ENCODE data around the gene PHACTR3.

The PHACTR3 gene

DNA sequence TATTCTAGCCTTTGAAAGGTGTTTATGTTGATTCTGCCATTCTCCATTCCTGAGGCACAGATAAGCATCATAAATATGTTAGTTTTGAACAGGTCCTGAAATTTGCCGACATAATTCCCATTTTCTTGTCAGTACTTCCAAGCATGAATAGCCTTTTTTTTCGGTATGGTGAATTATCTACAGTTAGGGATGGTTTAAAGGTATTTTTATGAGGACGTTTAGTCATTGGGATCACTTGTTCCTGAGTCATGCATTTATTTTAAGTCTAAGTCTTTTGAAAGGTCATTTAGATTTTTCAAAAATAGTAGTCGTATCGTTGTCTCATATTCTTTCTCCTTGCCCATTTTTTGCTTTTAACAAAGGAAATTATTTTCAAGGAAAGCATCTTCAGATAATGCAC, 98.7 kb downstream of the PHACTR3 start:
- no peak overlapping the region for H3K14ac ChIP-seq (ENCODE audit: low read length in 2 of 2)
- no peak overlapping the region for H2BK120ac ChIP-seq (ENCODE audit: low read depth, low read length)
- no peak overlapping the region for H3K27ac ChIP-seq (ENCODE audit: low read length, poor library complexity, severe bottlenecking)
- H3K27me3 ChIP-seq (ENCODE audit: control insufficient read depth in 1 of 2, insufficient read depth in 1 of 2, low read length in 2 of 2) = peaks cover 0 to 4% of the 10 kb centered on the region in 2 experiments
- no peaks in the 10 kb centered on the region for H3K36me3 ChIP-seq (ENCODE audit: control insufficient read depth in 1 of 2, insufficient read depth in 2 of 2, low read depth in 1 of 2, low read length in 2 of 2)
- WGBS = 23% methylated on average over 2 of the region's 5 CpGs
- H2AFZ ChIP-seq (ENCODE audit: low read depth, low read length) = no peak overlapping the region
- DNase-seq = no peak
- H2BK12ac ChIP-seq (ENCODE audit: low read length in 2 of 2) = no peak overlapping the region
- H2BK15ac ChIP-seq (ENCODE audit: low read depth, poor library complexity, severe bottlenecking) = no peak overlapping the region
- no peak overlapping the region for H4K8ac ChIP-seq (ENCODE audit: low read length)
- no peaks in the 10 kb centered on the region for H3K9me3 ChIP-seq (ENCODE audit: control insufficient read depth, low read length)
- H3K4me2 ChIP-seq (ENCODE audit: low read length, poor library complexity, severe bottlenecking) = no peak overlapping the region
- no peak overlapping the region for H3K9ac ChIP-seq (ENCODE audit: low read length)
- H4K91ac ChIP-seq (ENCODE audit: low read length) = no peak overlapping the region
- no peaks in the 10 kb centered on the region for H3K4me1 ChIP-seq (ENCODE audit: control insufficient read depth, insufficient read depth, low read depth, low read length)
- H3K79me1 ChIP-seq (replicated peaks; ENCODE audit: low read length, poor library complexity, severe bottlenecking) = no peaks in the 10 kb centered on the region
- no peak overlapping the region for H3K4me3 ChIP-seq (ENCODE audit: insufficient read depth in 1 of 2, low read depth in 1 of 2, low read length in 2 of 2)
- H3K18ac ChIP-seq (ENCODE audit: low read depth in 1 of 2, low read length in 2 of 2) = no peak overlapping the region
- no peak overlapping the region for H3K23ac ChIP-seq (ENCODE audit: low read length in 2 of 2)
- H3K4ac ChIP-seq (ENCODE audit: low read depth in 1 of 2, low read length in 2 of 2) = no peak overlapping the region
- no peak overlapping the region for H2AK5ac ChIP-seq (ENCODE audit: low read length, severe bottlenecking)
- H2BK5ac ChIP-seq (ENCODE audit: low read depth, low read length, poor library complexity, severe bottlenecking) = no peak overlapping the region

DNA sequence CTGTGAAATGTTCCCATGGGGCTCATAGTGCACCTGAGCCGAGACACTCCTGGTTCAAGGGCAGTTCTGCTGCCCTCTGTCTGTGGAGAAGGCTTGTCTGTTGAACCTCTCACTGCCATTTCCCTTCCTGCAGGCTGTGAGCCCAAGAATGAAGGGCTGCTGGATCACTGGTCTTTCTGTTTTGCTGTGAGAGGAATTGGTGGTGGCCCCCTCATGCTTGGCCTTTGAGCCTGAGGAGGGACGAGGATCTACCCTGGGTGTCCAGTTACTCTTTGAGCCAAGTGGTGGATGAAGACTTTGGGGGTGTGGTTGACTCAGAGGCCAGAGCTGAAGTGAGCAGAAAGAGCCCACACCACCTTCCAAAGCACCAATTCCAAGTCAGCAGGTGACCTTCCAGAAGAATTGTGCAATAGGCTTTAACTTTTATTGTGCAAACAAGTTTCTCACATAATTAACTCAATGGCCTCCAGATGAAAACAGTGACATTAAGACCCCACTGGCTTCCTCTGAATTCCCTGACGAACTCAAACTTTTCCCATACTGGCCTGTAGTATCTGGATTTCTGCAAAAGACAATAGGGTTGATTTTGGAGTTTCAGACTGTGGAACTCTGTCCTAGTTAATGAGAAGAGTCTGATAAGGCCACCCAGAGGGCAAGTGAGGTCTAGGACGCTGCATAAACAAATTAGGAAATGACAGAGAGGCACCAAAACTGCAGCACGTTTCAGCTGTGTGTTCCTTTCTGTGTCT, 101.5 kb downstream of the PHACTR3 start:
- no peak overlapping the region for H3K9ac ChIP-seq (ENCODE audit: low read length)
- no peak overlapping the region for H3K27ac ChIP-seq (ENCODE audit: low read length, poor library complexity, severe bottlenecking)
- no peak overlapping the region for H3K4me3 ChIP-seq (ENCODE audit: insufficient read depth in 1 of 2, low read depth in 1 of 2, low read length in 2 of 2)
- H3K4ac ChIP-seq (ENCODE audit: low read depth in 1 of 2, low read length in 2 of 2) = no peak overlapping the region
- no peak overlapping the region for H2BK12ac ChIP-seq (ENCODE audit: low read length in 2 of 2)
- H2BK15ac ChIP-seq (ENCODE audit: low read depth, poor library complexity, severe bottlenecking) = no peak overlapping the region
- H3K23ac ChIP-seq (ENCODE audit: low read length in 2 of 2) = no peak overlapping the region
- no peak overlapping the region for H3K4me2 ChIP-seq (ENCODE audit: low read length, poor library complexity, severe bottlenecking)
- H3K9me3 ChIP-seq (ENCODE audit: control insufficient read depth, low read length) = no peaks in the 10 kb centered on the region
- H4K8ac ChIP-seq (ENCODE audit: low read length) = no peak overlapping the region
- peaks cover 0 to 4% of the 10 kb centered on the region in 2 experiments for H3K27me3 ChIP-seq (ENCODE audit: control insufficient read depth in 1 of 2, insufficient read depth in 1 of 2, low read length in 2 of 2)
- no peaks in the 10 kb centered on the region for H3K79me1 ChIP-seq (replicated peaks; ENCODE audit: low read length, poor library complexity, severe bottlenecking)
- no peak overlapping the region for H2BK5ac ChIP-seq (ENCODE audit: low read depth, low read length, poor library complexity, severe bottlenecking)
- H3K4me1 ChIP-seq (ENCODE audit: control insufficient read depth, insufficient read depth, low read depth, low read length) = no peaks in the 10 kb centered on the region
- H3K14ac ChIP-seq (ENCODE audit: low read length in 2 of 2) = no peak overlapping the region
- H2AK5ac ChIP-seq (ENCODE audit: low read length, severe bottlenecking) = no peak overlapping the region
- DNase-seq = no peak
- 17% methylated on average over 4 of the region's 5 CpGs for WGBS
- no peak overlapping the region for H2BK120ac ChIP-seq (ENCODE audit: low read depth, low read length)
- H3K36me3 ChIP-seq (ENCODE audit: control insufficient read depth in 1 of 2, insufficient read depth in 2 of 2, low read depth in 1 of 2, low read length in 2 of 2) = no peaks in the 10 kb centered on the region
- no peak overlapping the region for H4K91ac ChIP-seq (ENCODE audit: low read length)
- no peak overlapping the region for H2AFZ ChIP-seq (ENCODE audit: low read depth, low read length)
- H3K18ac ChIP-seq (ENCODE audit: low read depth in 1 of 2, low read length in 2 of 2) = no peak overlapping the region

GRCh38 chr20:59706400-59706693, 102.0 kb downstream of the PHACTR3 start:
- Histone ChIP-seq H3K79me1 (replicated peaks; ENCODE audit: low read length, poor library complexity, severe bottlenecking) (no peaks in the 10 kb centered on the region), H3K9me3 (ENCODE audit: control insufficient read depth, low read length) (no peaks in the 10 kb centered on the region), H3K9ac (ENCODE audit: low read length) (no peak overlapping the region), H2BK120ac (ENCODE audit: low read depth, low read length) (no peak overlapping the region), H3K4me1 (ENCODE audit: control insufficient read depth, insufficient read depth, low read depth, low read length) (no peaks in the 10 kb centered on the region), H3K4ac (ENCODE audit: low read depth in 1 of 2, low read length in 2 of 2) (no peak overlapping the region), H2BK5ac (ENCODE audit: low read depth, low read length, poor library complexity, severe bottlenecking) (no peak overlapping the region), H4K91ac (ENCODE audit: low read length) (no peak overlapping the region), H3K27ac (ENCODE audit: low read length, poor library complexity, severe bottlenecking) (no peak overlapping the region), H3K27me3 (ENCODE audit: control insufficient read depth in 1 of 2, insufficient read depth in 1 of 2, low read length in 2 of 2) (peaks cover 0 to 4% of the 10 kb centered on the region in 2 experiments), H2BK15ac (ENCODE audit: low read depth, poor library complexity, severe bottlenecking) (no peak overlapping the region), H3K23ac (ENCODE audit: low read length in 2 of 2) (no peak overlapping the region), H3K14ac (ENCODE audit: low read length in 2 of 2) (no peak overlapping the region), H3K4me2 (ENCODE audit: low read length, poor library complexity, severe bottlenecking) (no peak overlapping the region), H3K18ac (ENCODE audit: low read depth in 1 of 2, low read length in 2 of 2) (no peak overlapping the region), H2BK12ac (ENCODE audit: low read length in 2 of 2) (no peak overlapping the region), H2AK5ac (ENCODE audit: low read length, severe bottlenecking) (no peak overlapping the region), H3K4me3 (ENCODE audit: insufficient read depth in 1 of 2, low read depth in 1 of 2, low read length in 2 of 2) (no peak overlapping the region), H4K8ac (ENCODE audit: low read length) (no peak overlapping the region), H2AFZ (ENCODE audit: low read depth, low read length) (no peak overlapping the region), H3K36me3 (ENCODE audit: control insufficient read depth in 1 of 2, insufficient read depth in 2 of 2, low read depth in 1 of 2, low read length in 2 of 2) (no peaks in the 10 kb centered on the region)
- no peak for DNase-seq
- no CpG with 5 or more reads among the region's 1 CpG for WGBS

DNA sequence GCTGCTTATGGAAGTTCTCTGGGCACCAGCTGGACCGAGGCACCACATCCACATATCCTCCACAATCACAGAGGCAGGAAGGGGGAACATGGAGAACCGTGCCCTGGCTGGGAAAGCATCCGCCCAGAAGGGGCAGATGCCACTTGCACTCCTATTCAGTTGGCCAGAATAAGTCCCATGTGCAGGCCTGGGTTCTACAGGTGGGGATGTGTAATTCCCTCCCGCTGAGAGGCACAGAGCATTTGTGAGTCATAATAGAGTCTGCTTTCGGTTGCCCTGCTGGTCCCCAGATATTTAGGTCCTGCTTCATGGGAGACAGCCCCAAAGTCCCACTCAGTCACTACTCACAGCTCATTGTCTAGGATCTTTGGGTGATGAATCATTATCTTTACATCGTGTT, 104.0 kb downstream of the PHACTR3 start:
- no peak overlapping the region for H2AFZ ChIP-seq (ENCODE audit: low read depth, low read length)
- 51% methylated on average over 6 of the region's 6 CpGs for WGBS

More for the DNA sequence above, 104.0 kb downstream of the PHACTR3 start:
- Histone ChIP-seq H2BK120ac (ENCODE audit: low read depth, low read length) (no peak overlapping the region), H3K36me3 (ENCODE audit: control insufficient read depth in 1 of 2, insufficient read depth in 2 of 2, low read depth in 1 of 2, low read length in 2 of 2) (no peaks in the 10 kb centered on the region), H3K27me3 (ENCODE audit: control insufficient read depth in 1 of 2, insufficient read depth in 1 of 2, low read length in 2 of 2) (peaks cover 0 to 4% of the 10 kb centered on the region in 2 experiments), H2BK12ac (ENCODE audit: low read length in 2 of 2) (no peak overlapping the region), H2BK15ac (ENCODE audit: low read depth, poor library complexity, severe bottlenecking) (no peak overlapping the region), H3K14ac (ENCODE audit: low read length in 2 of 2) (no peak overlapping the region), H3K18ac (ENCODE audit: low read depth in 1 of 2, low read length in 2 of 2) (no peak overlapping the region), H3K4me2 (ENCODE audit: low read length, poor library complexity, severe bottlenecking) (no peak overlapping the region), H3K23ac (ENCODE audit: low read length in 2 of 2) (no peak overlapping the region), H2BK5ac (ENCODE audit: low read depth, low read length, poor library complexity, severe bottlenecking) (no peak overlapping the region), H3K4me3 (ENCODE audit: insufficient read depth in 1 of 2, low read depth in 1 of 2, low read length in 2 of 2) (no peak overlapping the region), H3K27ac (ENCODE audit: low read length, poor library complexity, severe bottlenecking) (no peak overlapping the region), H3K79me1 (replicated peaks; ENCODE audit: low read length, poor library complexity, severe bottlenecking) (no peaks in the 10 kb centered on the region), H2AK5ac (ENCODE audit: low read length, severe bottlenecking) (no peak overlapping the region), H3K4me1 (ENCODE audit: control insufficient read depth, insufficient read depth, low read depth, low read length) (no peaks in the 10 kb centered on the region), H3K9me3 (ENCODE audit: control insufficient read depth, low read length) (peaks cover 5% of the 10 kb centered on the region), H3K9ac (ENCODE audit: low read length) (no peak overlapping the region), H4K91ac (ENCODE audit: low read length) (no peak overlapping the region), H3K4ac (ENCODE audit: low read depth in 1 of 2, low read length in 2 of 2) (no peak overlapping the region), H4K8ac (ENCODE audit: low read length) (no peak overlapping the region)
- DNase-seq = no peak
